ENCODE measurements around the gene ADD3.
A peak's percentile ranks its signal among the peaks of the same experiment; 100 is the strongest.

Gene ADD3

GRCh38 chr10:110022716-110023504 is 15.1 kb downstream of the ADD3 start:
- ChIA-PET POLR2A (interaction anchor here (1.2 kb wide), 1 partner anchor 15 kb away, joined by 5 read pairs; the partner anchor contains the start of gene ADD3), CTCF (interaction anchor here (0.7 kb wide), 1 partner anchor 141 kb away, joined by 3 read pairs; no protein-coding TSS in a partner anchor)
- Histone ChIP-seq H3K9me3 (ENCODE audit: control insufficient read depth, insufficient read depth, low read depth, low read length) (no peaks in the 10 kb centered on the region), H3K4me1 (ENCODE audit: control insufficient read depth, insufficient read depth, low read length) (peaks cover 4% of the 10 kb centered on the region; the same call in 1 of the 2 replicates), H3K36me3 (ENCODE audit: control insufficient read depth in 2 of 2, insufficient read depth in 1 of 2, low read length in 2 of 2) (no peaks in the 10 kb centered on the region), H3K4me3 (ENCODE audit: low read depth, low read length) (no peak overlapping the region), H3K27ac (ENCODE audit: extremely low read depth, low read depth, low read length) (no peak overlapping the region)
- TF ChIP-seq ZNF132 (tag by site-specific recombination; IDR thresholded peaks at IDR 0.05; ENCODE audit: borderline replicate concordance) (no peak), ZNF138 (tag by site-specific recombination; IDR thresholded peaks at IDR 0.05; ENCODE audit: borderline replicate concordance) (no peak), BCL11A (tag by site-specific recombination; IDR thresholded peaks at IDR 0.05; ENCODE audit: low read depth) (no peak), TSHZ1 (tag by site-specific recombination; IDR thresholded peaks at IDR 0.05; ENCODE audit: borderline replicate concordance) (no peak), ZNF660 (tag by site-specific recombination; IDR thresholded peaks at IDR 0.05) (no peak), SP2 (tag by site-specific recombination; IDR thresholded peaks at IDR 0.05) (no peak), ZNF2 (tag by site-specific recombination; IDR thresholded peaks at IDR 0.05) (no peak), KLF10 (tag by site-specific recombination; IDR thresholded peaks at IDR 0.05) (no peak), ZNF513 (tag by site-specific recombination; IDR thresholded peaks at IDR 0.05) (no peak), ZNF10 (tag by site-specific recombination; IDR thresholded peaks at IDR 0.05) (no peak), ZNF266 (tag by site-specific recombination; IDR thresholded peaks at IDR 0.05; ENCODE audit: low read depth) (no peak), ZFHX2 (tag by site-specific recombination; conservative IDR thresholded peaks at IDR 0.05) (no peak), ZBTB26 (tag by site-specific recombination; optimal IDR thresholded peaks at IDR 0.05) (no peak), ZNF341 (tag by site-specific recombination; IDR thresholded peaks at IDR 0.05; ENCODE audit: low read depth) (no peak), ZNF391 (tag by site-specific recombination; IDR thresholded peaks at IDR 0.05; ENCODE audit: borderline replicate concordance, low read depth) (no peak), TCF7L2 (IDR thresholded peaks at IDR 0.05; ENCODE audit: borderline replicate concordance, low read depth, low read length) (no peak), ZNF664 (tag by site-specific recombination; IDR thresholded peaks at IDR 0.05) (no peak)

GRCh38 chr10:110023785-110024465 is 16.1 kb downstream of the ADD3 start:
- POLR2A ChIA-PET, result interaction anchor here (1.2 kb wide), 1 partner anchor 16 kb away, joined by 5 read pairs; the partner anchor contains the start of gene ADD3
- H3K9me3 ChIP-seq (ENCODE audit: control insufficient read depth, insufficient read depth, low read depth, low read length), result no peaks in the 10 kb centered on the region
- no peak overlapping the region for H3K4me3 ChIP-seq (ENCODE audit: low read depth, low read length)
- CTCF ChIA-PET, result no interaction called here
- TF ChIP-seq REST (tag by site-specific recombination; IDR thresholded peaks at IDR 0.05) (0 out of 2 replicates have a peak, but pooled peaks have one; percentile 14), ZNF26 (tag by site-specific recombination; IDR thresholded peaks at IDR 0.05) (no peak)
- H3K27ac ChIP-seq (ENCODE audit: extremely low read depth, low read depth, low read length), result no peak overlapping the region
- peaks cover 4% of the 10 kb centered on the region; the same call in 1 of the 2 replicates for H3K4me1 ChIP-seq (ENCODE audit: control insufficient read depth, insufficient read depth, low read length)
- no peaks in the 10 kb centered on the region for H3K36me3 ChIP-seq (ENCODE audit: control insufficient read depth in 2 of 2, insufficient read depth in 1 of 2, low read length in 2 of 2)

Data from HEK293 (cell line).